ENCODE results near the gene UGT3A2.

Gene UGT3A2

DNA sequence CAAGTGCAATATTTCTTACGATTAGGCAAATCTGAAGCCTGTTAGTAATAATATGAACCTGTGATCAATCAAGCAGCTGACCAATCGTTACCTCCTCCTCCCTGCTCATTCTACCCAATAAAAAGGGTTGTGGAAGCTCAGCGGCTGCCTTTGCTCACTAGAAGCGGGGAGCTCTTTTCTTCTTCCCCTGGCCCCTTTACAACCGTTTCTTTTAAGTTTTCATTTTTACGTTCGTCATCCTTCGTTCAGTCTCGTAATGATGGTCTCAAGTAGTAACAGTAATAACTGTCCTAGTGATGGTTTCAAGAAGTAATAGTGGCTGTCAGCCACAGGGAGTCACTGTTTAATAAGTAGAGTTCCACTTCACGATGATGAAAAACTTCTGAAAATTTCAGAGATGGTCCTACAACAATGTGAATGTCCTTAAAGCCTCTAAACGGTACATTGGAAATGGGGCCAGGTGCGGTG, 6.2 kb downstream of the UGT3A2 start:
- no peaks in the 10 kb centered on the region for H3K36me3 Mint-ChIP-seq (ENCODE audit: low read depth)
- H3K4me3 Mint-ChIP-seq, result no peak overlapping the region
- peaks cover 7% of the 10 kb centered on the region for H3K27me3 Mint-ChIP-seq
- no peaks in the 10 kb centered on the region for H3K4me1 Mint-ChIP-seq (ENCODE audit: low read depth)
- no peaks in the 10 kb centered on the region for H3K9me3 Mint-ChIP-seq
- no peak overlapping the region for H3K27ac Mint-ChIP-seq

GRCh38 chr5:36059571-36060419, 6.9 kb downstream of the UGT3A2 start:
- Mint-ChIP-seq H3K27ac (no peak overlapping the region), H3K4me1 (ENCODE audit: low read depth) (no peaks in the 10 kb centered on the region), H3K4me3 (no peak overlapping the region), H3K27me3 (peaks cover 2% of the 10 kb centered on the region), H3K36me3 (ENCODE audit: low read depth) (no peaks in the 10 kb centered on the region), H3K9me3 (no peaks in the 10 kb centered on the region)

DNA sequence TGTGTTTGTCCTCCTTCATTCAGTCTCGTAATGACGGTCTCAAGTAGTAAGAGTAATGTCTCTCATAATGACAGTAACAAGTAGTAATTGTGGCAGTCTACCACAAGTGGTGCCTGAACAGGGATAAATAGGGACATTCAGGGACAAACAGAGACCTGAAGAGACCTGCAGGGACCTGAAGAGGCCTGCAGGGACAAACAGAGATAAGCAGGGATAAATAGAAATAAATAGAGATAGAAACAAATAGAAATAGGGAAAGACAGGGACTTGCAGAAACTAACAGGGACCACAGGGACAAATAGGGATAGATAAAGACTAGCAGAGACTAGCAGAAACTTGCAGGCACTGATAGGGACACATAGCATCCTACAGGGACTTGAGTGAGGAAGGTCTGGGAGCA, 7.9 kb downstream of the UGT3A2 start:
- Mint-ChIP-seq H3K27ac (no peak overlapping the region), H3K4me1 (ENCODE audit: low read depth) (no peaks in the 10 kb centered on the region), H3K9me3 (no peaks in the 10 kb centered on the region), H3K36me3 (ENCODE audit: low read depth) (no peaks in the 10 kb centered on the region), H3K27me3 (no peaks in the 10 kb centered on the region), H3K4me3 (no peak overlapping the region)

GRCh38 chr5:36057386-36057785, 9.3 kb downstream of the UGT3A2 start:
- Mint-ChIP-seq H3K9me3 (no peaks in the 10 kb centered on the region), H3K36me3 (ENCODE audit: low read depth) (no peaks in the 10 kb centered on the region), H3K4me3 (no peak overlapping the region), H3K27ac (no peak overlapping the region), H3K27me3 (no peaks in the 10 kb centered on the region), H3K4me1 (ENCODE audit: low read depth) (no peaks in the 10 kb centered on the region)

GRCh38 chr5:36056422-36056821, 10.3 kb downstream of the UGT3A2 start:
- H3K4me3 Mint-ChIP-seq, result no peak overlapping the region
- H3K27me3 Mint-ChIP-seq, result no peaks in the 10 kb centered on the region
- no peaks in the 10 kb centered on the region for H3K36me3 Mint-ChIP-seq (ENCODE audit: low read depth)
- no peak overlapping the region for H3K27ac Mint-ChIP-seq
- no peaks in the 10 kb centered on the region for H3K9me3 Mint-ChIP-seq
- no peaks in the 10 kb centered on the region for H3K4me1 Mint-ChIP-seq (ENCODE audit: low read depth)

GRCh38 chr5:36055984-36056383, 10.7 kb downstream of the UGT3A2 start:
- Mint-ChIP-seq H3K4me1 (ENCODE audit: low read depth) (no peaks in the 10 kb centered on the region), H3K27ac (no peak overlapping the region), H3K27me3 (no peaks in the 10 kb centered on the region), H3K4me3 (no peak overlapping the region), H3K36me3 (ENCODE audit: low read depth) (no peaks in the 10 kb centered on the region), H3K9me3 (no peaks in the 10 kb centered on the region)

GRCh38 chr5:36054647-36055046, 12.0 kb downstream of the UGT3A2 start:
- Mint-ChIP-seq H3K9me3 (no peaks in the 10 kb centered on the region), H3K36me3 (ENCODE audit: low read depth) (no peaks in the 10 kb centered on the region), H3K4me1 (ENCODE audit: low read depth) (no peaks in the 10 kb centered on the region), H3K27ac (no peak overlapping the region), H3K27me3 (no peaks in the 10 kb centered on the region), H3K4me3 (no peak overlapping the region)

GRCh38 chr5:36052538-36052937, 14.1 kb downstream of the UGT3A2 start:
- Mint-ChIP-seq H3K27me3 (no peaks in the 10 kb centered on the region), H3K4me1 (ENCODE audit: low read depth) (no peaks in the 10 kb centered on the region)

GRCh38 chr5:36049949-36050348, 16.7 kb downstream of the UGT3A2 start:
- Mint-ChIP-seq H3K9me3 (no peaks in the 10 kb centered on the region), H3K4me1 (ENCODE audit: low read depth) (no peaks in the 10 kb centered on the region), H3K36me3 (ENCODE audit: low read depth) (no peaks in the 10 kb centered on the region), H3K4me3 (no peak overlapping the region), H3K27ac (no peak overlapping the region), H3K27me3 (no peaks in the 10 kb centered on the region)

More at GRCh38 chr5:36052538-36052937, 14.1 kb downstream of the UGT3A2 start:
- H3K4me3 Mint-ChIP-seq, result no peak overlapping the region
- no peaks in the 10 kb centered on the region for H3K9me3 Mint-ChIP-seq
- no peaks in the 10 kb centered on the region for H3K36me3 Mint-ChIP-seq (ENCODE audit: low read depth)
- H3K27ac Mint-ChIP-seq, result no peak overlapping the region

DNA sequence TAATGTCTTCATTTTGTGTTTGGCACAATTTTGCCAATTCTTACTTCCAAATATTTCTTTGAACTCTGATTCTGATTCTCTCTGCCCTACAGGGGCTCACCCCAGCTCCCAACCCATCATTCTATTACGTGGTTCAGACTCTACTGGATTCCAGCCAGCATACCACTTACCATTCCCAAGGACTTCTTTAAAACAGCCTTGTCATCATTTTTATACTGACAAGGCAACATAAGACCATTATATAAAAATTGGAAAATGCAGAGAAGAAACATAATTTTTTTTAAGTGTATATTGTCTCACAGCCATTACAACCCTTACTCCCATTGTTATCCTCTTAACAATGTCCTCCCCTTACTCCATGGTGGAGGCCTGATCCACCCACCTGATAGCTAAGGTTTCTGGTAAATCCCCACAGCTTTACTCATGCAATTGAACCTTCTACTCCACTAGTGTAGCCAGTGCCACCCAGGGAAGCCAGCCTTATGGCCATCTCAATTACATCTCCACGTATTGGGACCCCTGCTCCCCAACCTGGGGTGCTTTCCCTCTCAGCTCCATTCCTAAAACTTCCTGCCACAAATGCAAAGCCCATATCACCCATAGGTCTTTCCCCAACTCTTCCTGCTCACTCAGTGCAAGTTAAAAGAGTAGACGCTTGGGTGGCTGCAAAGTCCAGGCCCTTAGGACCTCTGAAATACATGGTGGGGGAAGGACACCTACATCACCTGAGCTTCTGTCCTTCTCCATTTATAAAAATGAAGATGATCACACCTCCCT, 19.1 kb downstream of the UGT3A2 start:
- no peak overlapping the region for H3K4me3 Mint-ChIP-seq
- no peaks in the 10 kb centered on the region for H3K4me1 Mint-ChIP-seq (ENCODE audit: low read depth)
- no peaks in the 10 kb centered on the region for H3K36me3 Mint-ChIP-seq (ENCODE audit: low read depth)
- no peak overlapping the region for H3K27ac Mint-ChIP-seq
- H3K9me3 Mint-ChIP-seq, result no peaks in the 10 kb centered on the region
- no peaks in the 10 kb centered on the region for H3K27me3 Mint-ChIP-seq

DNA sequence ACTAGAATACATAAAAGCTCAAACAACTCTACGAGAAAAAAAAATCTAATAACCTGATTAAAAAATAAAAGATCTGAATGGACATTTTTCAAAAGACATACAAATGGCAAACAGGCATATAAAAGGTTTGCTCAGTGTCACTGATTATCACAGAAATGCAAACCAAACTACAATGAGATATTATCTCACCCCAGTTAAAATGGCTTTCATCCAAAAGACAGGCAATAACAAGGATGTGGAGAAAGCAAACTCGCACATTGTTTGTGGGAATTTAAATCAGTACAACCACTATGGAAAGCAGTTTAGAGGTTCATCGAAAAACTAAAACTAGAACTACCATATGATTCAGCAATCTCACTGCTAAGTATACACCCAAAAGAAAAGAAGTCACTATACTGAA, 20.8 kb downstream of the UGT3A2 start:
- Mint-ChIP-seq H3K36me3 (ENCODE audit: low read depth) (no peaks in the 10 kb centered on the region), H3K9me3 (no peaks in the 10 kb centered on the region), H3K27me3 (no peaks in the 10 kb centered on the region), H3K4me1 (ENCODE audit: low read depth) (no peaks in the 10 kb centered on the region), H3K27ac (no peak overlapping the region), H3K4me3 (no peak overlapping the region)

- no peaks in the 10 kb centered on the region for H3K9me3 Mint-ChIP-seq
- H3K36me3 Mint-ChIP-seq (ENCODE audit: low read depth), result no peaks in the 10 kb centered on the region
- peaks cover 8% of the 10 kb centered on the region for H3K27me3 Mint-ChIP-seq
- H3K27ac Mint-ChIP-seq, result no peak overlapping the region
- H3K4me1 Mint-ChIP-seq (ENCODE audit: low read depth), result no peaks in the 10 kb centered on the region
- H3K4me3 Mint-ChIP-seq, result no peak overlapping the region
These were observed 25.2 kb downstream of the UGT3A2 start for GRCh38 chr5:36041537-36041845.

GRCh38 chr5:36040651-36041536, 25.8 kb downstream of the UGT3A2 start:
- H3K4me3 Mint-ChIP-seq, result no peak overlapping the region
- H3K36me3 Mint-ChIP-seq (ENCODE audit: low read depth), result no peaks in the 10 kb centered on the region
- H3K27me3 Mint-ChIP-seq, result peaks cover 8% of the 10 kb centered on the region
- no peaks in the 10 kb centered on the region for H3K4me1 Mint-ChIP-seq (ENCODE audit: low read depth)
- H3K27ac Mint-ChIP-seq, result no peak overlapping the region
- no peaks in the 10 kb centered on the region for H3K9me3 Mint-ChIP-seq

GRCh38 chr5:36035696-36036095, 31.0 kb downstream of the UGT3A2 start:
- Mint-ChIP-seq H3K36me3 (ENCODE audit: low read depth) (no peaks in the 10 kb centered on the region), H3K27me3 (peaks cover 8% of the 10 kb centered on the region), H3K9me3 (no peaks in the 10 kb centered on the region), H3K27ac (no peak overlapping the region), H3K4me3 (no peak overlapping the region), H3K4me1 (ENCODE audit: low read depth) (no peaks in the 10 kb centered on the region)

Measured in stimulated activated naive CD8-positive, alpha-beta T cell treated with anti-CD3 and anti-CD28 coated beads, Interleukin-15, Interleukin-2, amounts not matched to agents 100 ng/mL and 50 ng/mL, for 24 hours (primary cell).